CD4-positive, alpha-beta T cell treated with Interleukin-17A for 4 hours (primary cell): ENCODE measurements around the gene PCDHA12.
"Not testable (repeated sequence)": the region's sequence is repeated elsewhere in the genome, so short reads cannot be mapped to it uniquely, and the experiment has no call there.

Source experiments
- DNase-seq: peaks from one replicate; pipeline ENCODE4 v3.0.0-alpha.2; 2020; ENCODE audit warnings: mixed read lengths

The PCDHA12 gene

GRCh38 chr5:140857177-140857986 lies 17.7 kb upstream of the PCDHA12 start:
- no peak for DNase-seq

- no peak for DNase-seq
These were observed 17.2 kb upstream of the PCDHA12 start for GRCh38 chr5:140857987-140858240.

GRCh38 chr5:140862441-140863295 lies 12.4 kb upstream of the PCDHA12 start:
- no peak for DNase-seq

GRCh38 chr5:140868721-140869554 lies 6.2 kb upstream of the PCDHA12 start, which contains the start of gene PCDHA11:
Gene PCDHA11, plus strand, starts transcription at chr5:140868957. Its CDS starts 147 bp downstream, at chr5:140869104.
- DNase-seq: no peak

- DNase-seq: no peak
These were observed 5.6 kb upstream of the PCDHA12 start for GRCh38 chr5:140869555-140869886.

GRCh38 chr5:140870221-140871201 lies 4.6 kb upstream of the PCDHA12 start:
- no peak for DNase-seq

GRCh38 chr5:140876541-140877261 lies 1.6 kb downstream of the PCDHA12 start:
- DNase-seq: not testable (repeated sequence)

- no peak for DNase-seq
These were observed 2.1 kb downstream of the PCDHA12 start for GRCh38 chr5:140877262-140877581.

GRCh38 chr5:140881889-140882590 lies 6.9 kb downstream of the PCDHA12 start, which contains the start of gene PCDHA13:
Gene PCDHA13, plus strand, starts transcription at chr5:140882124. Its CDS starts 145 bp downstream, at chr5:140882269.
- no peak for DNase-seq

- DNase-seq: no peak
These were observed 7.4 kb downstream of the PCDHA12 start for GRCh38 chr5:140882591-140882899.

- DNase-seq: no peak
These were observed 8.3 kb downstream of the PCDHA12 start for GRCh38 chr5:140883373-140883772.

- DNase-seq: no peak
These were observed 9.0 kb downstream of the PCDHA12 start for GRCh38 chr5:140883927-140884697.

- no peak for DNase-seq
These were observed 41.2 kb downstream of the PCDHA12 start for GRCh38 chr5:140916325-140916724.

- no peak for DNase-seq
These were observed 48.5 kb downstream of the PCDHA12 start for GRCh38 chr5:140923601-140924000.

- DNase-seq: no peak
These were observed 50.8 kb downstream of the PCDHA12 start, which contains the start of gene PCDHAC1 for GRCh38 chr5:140925806-140926442. Gene PCDHAC1, plus strand, starts transcription at chr5:140926299. Its CDS starts 594 bp downstream, at chr5:140926893.

GRCh38 chr5:140926443-140927227 lies 51.5 kb downstream of the PCDHA12 start:
- DNase-seq: peak; percentile 7

- DNase-seq: no peak
These were observed 52.1 kb downstream of the PCDHA12 start for GRCh38 chr5:140927228-140927573.
